Mesendoderm (in vitro differentiated cells): Measurements from ENCODE around the gene FBRSL1.

ENCODE experiments used
- DNase-seq: peaks from one replicate; pipeline ENCODE4 v3.0.0; 2013
- H2AK5ac ChIP-seq: 2 replicates; pipeline ENCODE4 v1.6.1; 2013; ENCODE audit warnings: low read length, inconsistent platforms
- H2BK120ac ChIP-seq: 2 replicates; pipeline ENCODE4 v1.6.1; 2013; ENCODE audit warnings: low read depth, mild to moderate bottlenecking, low read length, moderate library complexity, mixed read lengths
- H2BK15ac ChIP-seq: replicated peaks from 2 replicates; pipeline ENCODE4 v1.6.1; 2013; ENCODE audit warnings: low read depth, mild to moderate bottlenecking, moderate library complexity
- H2BK5ac ChIP-seq: 2 replicates; pipeline ENCODE4 v1.6.1; 2013; ENCODE audit warnings: low read length, inconsistent platforms
- H3K18ac ChIP-seq: 2 replicates; pipeline ENCODE4 v1.6.1; 2013; ENCODE audit warnings: mild to moderate bottlenecking, low read length, mixed read lengths
- H3K23ac ChIP-seq: one replicate; pipeline ENCODE4 v1.6.1; 2013; ENCODE audit warnings: low read length
- H3K27ac ChIP-seq: 2 replicates; pipeline ENCODE4 v1.5.1; 2013; ENCODE audit warnings: low read depth, mild to moderate bottlenecking, inconsistent platforms, low read length, moderate library complexity
- H3K27me3 ChIP-seq: 2 replicates; pipeline ENCODE4 v1.6.1; 2013; ENCODE audit warnings: low read length, control low read depth, mild to moderate bottlenecking, inconsistent platforms; ENCODE audit not compliant: insufficient read depth, poor library complexity
- H3K36me3 ChIP-seq: 2 replicates; pipeline ENCODE4 v1.6.1; 2013; ENCODE audit warnings: low read length, inconsistent platforms; ENCODE audit not compliant: control insufficient read depth, insufficient read depth
- H3K4ac ChIP-seq: one replicate; pipeline ENCODE4 v1.6.1; 2013; ENCODE audit warnings: low read depth, mild to moderate bottlenecking, low read length, moderate library complexity
- H3K4me1 ChIP-seq: 2 replicates; pipeline ENCODE4 v1.6.1; 2013; ENCODE audit warnings: low read depth, low read length, inconsistent platforms; ENCODE audit not compliant: control insufficient read depth
- H3K4me2 ChIP-seq: 2 replicates; pipeline ENCODE4 v1.6.1; 2013; ENCODE audit warnings: low read length
- H3K4me3 ChIP-seq: 2 replicates; pipeline ENCODE4 v1.5.1; 2013; ENCODE audit warnings: mild to moderate bottlenecking, low read length
- H3K56ac ChIP-seq: one replicate; pipeline ENCODE4 v1.6.1; 2013; ENCODE audit warnings: low read length
- H3K79me1 ChIP-seq: 2 replicates; pipeline ENCODE4 v1.6.1; 2013; ENCODE audit warnings: low read length, inconsistent platforms
- H3K79me2 ChIP-seq: 2 replicates; pipeline ENCODE4 v1.6.1; 2013; ENCODE audit warnings: mild to moderate bottlenecking, low read length; ENCODE audit not compliant: control insufficient read depth, insufficient read depth
- H3K9ac ChIP-seq: 2 replicates; pipeline ENCODE4 v1.6.1; 2013; ENCODE audit warnings: low read length, inconsistent platforms
- H4K5ac ChIP-seq: one replicate; pipeline ENCODE4 v1.6.1; 2013; ENCODE audit warnings: low read length
- H4K8ac ChIP-seq: one replicate; pipeline ENCODE4 v1.6.1; 2013; ENCODE audit warnings: low read depth, mild to moderate bottlenecking, control low read depth, low read length, moderate library complexity
- WGBS: extraction: QIAGEN DNeasy Blood & Tissue Kit; methylation state at CpG from one replicate; pipeline ENCODE4 v1.1.7; 2013; ENCODE audit warnings: low lambda C conversion rate, missing lambda C conversion rate; ENCODE audit not compliant: insufficient coverage; ENCODE audit errors: extremely low coverage; 5-methylcytosine and 5-hydroxymethylcytosine counted together

FBRSL1 gene

DNA sequence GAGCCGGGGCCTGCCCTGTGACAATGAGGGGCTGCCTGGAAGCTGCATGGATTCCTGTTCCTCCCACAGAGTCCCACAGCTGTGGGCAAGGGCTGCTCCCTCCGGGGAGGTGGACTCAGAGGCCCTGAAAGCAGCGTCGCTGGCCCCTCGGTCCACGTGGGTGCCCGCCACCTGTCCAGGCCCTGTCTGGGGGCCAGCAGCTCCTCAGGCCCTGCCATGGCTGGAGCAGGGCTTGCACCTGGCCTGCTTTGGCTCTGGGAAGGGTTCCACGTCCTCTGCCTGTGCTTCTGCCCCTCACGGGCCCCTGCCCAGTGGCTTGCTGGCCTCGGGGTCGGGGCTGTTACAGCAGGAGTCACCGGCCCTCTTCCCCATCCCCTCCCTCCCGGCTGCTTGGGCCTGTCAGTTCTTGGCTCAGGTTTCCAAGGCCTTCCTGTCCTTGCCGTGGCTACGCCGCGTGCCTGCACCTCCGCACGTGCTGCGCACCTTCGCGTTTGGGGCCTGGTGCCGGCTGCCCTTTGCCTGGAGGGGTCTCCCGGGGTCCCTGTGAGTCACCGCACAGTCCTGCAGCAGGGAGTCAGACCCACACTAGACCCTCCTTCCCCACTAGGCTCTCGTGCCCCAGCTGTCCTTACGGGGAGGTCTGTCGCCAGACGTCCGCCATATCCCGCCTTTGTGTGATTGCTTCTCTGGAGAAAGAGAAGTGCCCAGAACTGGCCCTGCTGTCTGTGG lies 5.8 kb downstream of the FBRSL1 start:
- Histone ChIP-seq H2BK15ac (no peak overlapping the region), H3K23ac (no peak overlapping the region), H3K79me1 (peaks cover 36% of the 10 kb centered on the region), H4K8ac (no peak overlapping the region), H3K18ac (no peak overlapping the region), H4K5ac (no peak overlapping the region), H2BK5ac (no peak overlapping the region), H3K79me2 (peaks cover 57% of the 10 kb centered on the region), H2AK5ac (no peak overlapping the region), H3K27ac (no peak overlapping the region), H3K9ac (no peak overlapping the region), H3K4me1 (peaks cover 2% of the 10 kb centered on the region), H2BK120ac (no peak overlapping the region), H3K56ac (no peak overlapping the region), H3K4me3 (no peak overlapping the region), H3K27me3 (no peaks in the 10 kb centered on the region), H3K4ac (no peak overlapping the region), H3K36me3 (no peaks in the 10 kb centered on the region), H3K4me2 (no peak overlapping the region)
- no peak for DNase-seq
- WGBS: no CpG with 5 or more reads among the region's 31 CpGs

- Histone ChIP-seq H3K27me3 (no peaks in the 10 kb centered on the region), H3K4me3 (no peak overlapping the region), H3K4me2 (no peak overlapping the region), H2BK15ac (no peak overlapping the region), H2AK5ac (no peak overlapping the region), H3K4me1 (no peaks in the 10 kb centered on the region), H3K79me2 (peaks cover 56% of the 10 kb centered on the region), H3K18ac (no peak overlapping the region), H2BK120ac (no peak overlapping the region), H2BK5ac (no peak overlapping the region), H3K56ac (no peak overlapping the region), H3K4ac (no peak overlapping the region), H3K23ac (no peak overlapping the region), H3K36me3 (no peaks in the 10 kb centered on the region), H4K5ac (no peak overlapping the region), H3K79me1 (peaks cover 37% of the 10 kb centered on the region), H3K9ac (no peak overlapping the region), H4K8ac (no peak overlapping the region), H3K27ac (no peak overlapping the region)
- no CpG with 5 or more reads among the region's 10 CpGs for WGBS
- no peak for DNase-seq
Measured at GRCh38 chr12:132496358-132496669, 6.4 kb downstream of the FBRSL1 start.

- Histone ChIP-seq H3K56ac (no peak overlapping the region), H3K4ac (no peak overlapping the region), H4K5ac (no peak overlapping the region), H3K4me3 (no peak overlapping the region), H3K18ac (no peak overlapping the region), H3K23ac (no peak overlapping the region), H3K79me2 (peaks cover 54% of the 10 kb centered on the region), H2AK5ac (no peak overlapping the region), H3K79me1 (peaks cover 36% of the 10 kb centered on the region), H3K27ac (no peak overlapping the region), H2BK120ac (no peak overlapping the region), H3K9ac (no peak overlapping the region), H2BK5ac (no peak overlapping the region), H3K36me3 (no peaks in the 10 kb centered on the region), H4K8ac (no peak overlapping the region), H3K4me1 (no peaks in the 10 kb centered on the region), H3K27me3 (no peaks in the 10 kb centered on the region), H2BK15ac (no peak overlapping the region), H3K4me2 (no peak overlapping the region)
- DNase-seq: no peak
- no CpG with 5 or more reads among the region's 27 CpGs for WGBS
Measured at GRCh38 chr12:132496710-132497109, 6.8 kb downstream of the FBRSL1 start.

DNA sequence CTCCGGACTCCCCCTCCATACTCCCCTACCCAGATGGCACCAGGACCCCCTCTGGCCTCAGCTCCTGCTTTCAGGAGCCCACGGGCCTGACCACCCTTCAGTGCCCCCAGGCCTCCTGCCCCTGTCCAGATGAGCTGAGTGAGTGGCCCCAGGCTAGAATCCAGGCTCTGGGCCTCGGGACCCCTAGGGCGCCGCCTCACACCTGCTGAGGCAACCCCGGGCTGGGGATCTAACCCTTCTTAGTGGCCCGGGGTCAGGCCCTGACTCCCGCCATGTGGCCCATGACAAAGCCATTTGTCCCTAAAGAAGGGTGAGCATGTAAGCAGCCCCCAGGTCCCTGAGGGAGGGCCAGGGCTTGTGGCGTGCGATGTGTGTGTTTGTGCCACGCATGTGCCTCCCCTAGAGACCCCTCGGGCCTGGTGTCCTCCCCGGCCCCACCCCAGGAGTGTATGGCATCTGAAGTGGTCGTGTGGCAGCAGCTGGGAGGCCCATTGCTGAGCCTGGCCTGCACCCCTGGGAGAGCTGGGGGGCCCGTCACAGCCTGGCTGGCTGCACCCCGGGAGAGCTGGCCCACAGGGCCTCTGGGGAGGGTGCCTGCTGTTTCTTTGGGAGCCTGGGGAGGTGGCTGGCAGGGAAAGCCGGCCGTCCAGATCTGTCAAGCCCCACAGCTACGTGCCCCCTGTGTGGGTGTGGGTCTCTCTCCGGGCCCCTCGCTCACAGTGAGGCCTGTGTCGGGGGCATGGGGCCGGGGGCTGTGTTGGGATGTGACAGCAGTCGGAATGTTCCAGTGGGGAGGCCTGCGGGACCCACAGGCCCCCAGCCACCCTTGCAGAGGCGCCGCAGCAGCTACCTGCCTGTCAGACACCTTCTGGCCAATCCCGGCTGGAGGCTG lies 7.8 kb downstream of the FBRSL1 start:
- no CpG with 5 or more reads among the region's 28 CpGs for WGBS
- peaks cover 5% of the 10 kb centered on the region for H3K4me1 ChIP-seq
- H3K18ac ChIP-seq: no peak overlapping the region
- no peak overlapping the region for H4K5ac ChIP-seq
- no peak overlapping the region for H3K4me2 ChIP-seq
- H2AK5ac ChIP-seq: no peak overlapping the region
- H2BK5ac ChIP-seq: no peak overlapping the region
- no peak for DNase-seq
- no peak overlapping the region for H3K27ac ChIP-seq
- H2BK120ac ChIP-seq: no peak overlapping the region
- peaks cover 32% of the 10 kb centered on the region for H3K79me1 ChIP-seq
- H4K8ac ChIP-seq: no peak overlapping the region
- H3K23ac ChIP-seq: no peak overlapping the region
- no peak overlapping the region for H2BK15ac ChIP-seq
- H3K27me3 ChIP-seq: no peaks in the 10 kb centered on the region
- H3K4ac ChIP-seq: no peak overlapping the region
- no peak overlapping the region for H3K4me3 ChIP-seq
- H3K36me3 ChIP-seq: no peaks in the 10 kb centered on the region
- H3K56ac ChIP-seq: no peak overlapping the region
- peaks cover 49% of the 10 kb centered on the region for H3K79me2 ChIP-seq
- no peak overlapping the region for H3K9ac ChIP-seq

DNA sequence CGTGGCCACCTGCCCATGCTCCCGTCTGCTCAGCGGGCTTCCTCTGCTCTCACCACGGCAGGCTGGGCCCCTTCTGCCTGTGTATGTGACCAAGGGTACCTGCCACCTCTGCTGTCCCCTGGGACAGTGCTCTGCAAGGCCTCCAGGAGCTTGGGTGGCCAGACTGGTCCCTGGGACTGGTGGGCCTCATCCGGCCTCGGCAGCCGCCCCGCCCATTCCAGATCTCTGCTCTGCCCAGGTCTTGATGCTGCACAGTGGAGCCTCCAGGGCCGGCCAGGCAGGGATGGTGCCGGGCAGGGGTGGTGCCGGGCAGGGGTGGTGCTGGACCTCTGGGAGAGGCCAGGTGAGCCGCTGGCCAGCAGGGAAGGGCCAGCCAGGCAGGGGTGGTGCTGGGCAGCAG lies 9.0 kb downstream of the FBRSL1 start:
- Histone ChIP-seq H3K4ac (no peak overlapping the region), H2BK5ac (no peak overlapping the region), H3K56ac (no peak overlapping the region), H3K27me3 (no peaks in the 10 kb centered on the region), H4K5ac (no peak overlapping the region), H3K36me3 (no peaks in the 10 kb centered on the region), H3K4me2 (no peak overlapping the region), H2AK5ac (no peak overlapping the region), H3K4me1 (peaks cover 5% of the 10 kb centered on the region), H2BK15ac (no peak overlapping the region), H3K79me1 (peaks cover 30% of the 10 kb centered on the region), H3K18ac (no peak overlapping the region), H3K9ac (no peak overlapping the region), H3K4me3 (no peak overlapping the region), H3K27ac (no peak overlapping the region), H4K8ac (no peak overlapping the region), H3K23ac (no peak overlapping the region), H2BK120ac (no peak overlapping the region), H3K79me2 (peaks cover 42% of the 10 kb centered on the region)
- no peak for DNase-seq
- no CpG with 5 or more reads among the region's 12 CpGs for WGBS
